Cardiac fibroblast (primary cell): Measurements from ENCODE around the gene SULF2.
A peak's percentile ranks its signal among the peaks of the same experiment; 100 is the strongest.

Experiments used
- DNase-seq, 2 donors: peaks; one replicate each; pipeline versions ENCODE4 v3.0.0 to v3.0.0-alpha.2; 2010; ENCODE audit warnings: low read depth in 2 of 2
- H3K4me3 ChIP-seq, 2 donors: replicated peaks in 1 of 2; 1 replicate in 1 of 2; 2 replicates in 1 of 2; pipeline ENCODE4 v1.5.1; 2011; ENCODE audit warnings: low read depth in 2 of 2, low read length in 2 of 2, mild to moderate bottlenecking in 2 of 2, moderate library complexity in 1 of 2
- TF ChIP-seq, protein P1 (sequence below): IDR thresholded peaks from one replicate; pipeline ENCODE4 v1.5.1; 2011; ENCODE audit warnings: low read depth, mild to moderate bottlenecking, low read length, inconsistent platforms

The SULF2 gene

DNA sequence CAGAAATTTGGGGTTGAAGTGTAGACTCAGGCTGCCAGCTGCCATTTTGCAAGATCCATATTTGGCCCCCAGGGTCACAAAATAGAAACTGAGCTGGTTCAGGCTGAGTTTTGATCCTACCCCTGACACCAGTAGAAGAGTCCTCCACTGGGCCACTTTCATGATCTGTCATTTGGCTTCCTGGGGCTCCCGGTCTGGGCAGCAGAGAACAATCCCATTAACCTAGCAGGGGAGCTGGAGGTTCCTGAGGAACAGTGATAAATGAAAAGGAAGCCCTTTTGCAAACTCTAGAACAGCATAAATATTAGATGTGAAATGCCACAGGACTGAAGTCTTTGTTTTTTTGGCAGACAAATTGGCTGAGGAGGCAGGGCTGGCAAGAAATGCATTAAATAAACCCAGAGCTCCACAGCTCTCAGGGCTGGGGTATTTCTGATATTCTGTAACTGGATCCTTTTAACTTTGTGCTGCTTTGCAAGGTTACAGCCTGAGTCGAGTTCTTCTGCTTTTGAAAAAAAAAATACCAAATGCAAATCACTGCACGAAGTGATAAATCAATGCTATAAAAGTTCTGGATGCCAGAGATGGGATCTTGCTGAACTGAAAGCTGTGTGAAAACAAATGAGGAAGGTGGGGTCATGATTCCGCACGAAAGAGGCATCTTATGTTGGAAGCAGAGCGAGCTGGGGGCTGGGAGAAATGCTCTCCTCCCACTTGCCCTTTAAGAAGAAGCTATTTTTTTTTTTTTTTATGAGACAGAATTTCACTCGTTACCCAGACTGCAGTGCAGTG lies 64.4 kb downstream of the SULF2 start:
- TF ChIP-seq, protein P1, sequence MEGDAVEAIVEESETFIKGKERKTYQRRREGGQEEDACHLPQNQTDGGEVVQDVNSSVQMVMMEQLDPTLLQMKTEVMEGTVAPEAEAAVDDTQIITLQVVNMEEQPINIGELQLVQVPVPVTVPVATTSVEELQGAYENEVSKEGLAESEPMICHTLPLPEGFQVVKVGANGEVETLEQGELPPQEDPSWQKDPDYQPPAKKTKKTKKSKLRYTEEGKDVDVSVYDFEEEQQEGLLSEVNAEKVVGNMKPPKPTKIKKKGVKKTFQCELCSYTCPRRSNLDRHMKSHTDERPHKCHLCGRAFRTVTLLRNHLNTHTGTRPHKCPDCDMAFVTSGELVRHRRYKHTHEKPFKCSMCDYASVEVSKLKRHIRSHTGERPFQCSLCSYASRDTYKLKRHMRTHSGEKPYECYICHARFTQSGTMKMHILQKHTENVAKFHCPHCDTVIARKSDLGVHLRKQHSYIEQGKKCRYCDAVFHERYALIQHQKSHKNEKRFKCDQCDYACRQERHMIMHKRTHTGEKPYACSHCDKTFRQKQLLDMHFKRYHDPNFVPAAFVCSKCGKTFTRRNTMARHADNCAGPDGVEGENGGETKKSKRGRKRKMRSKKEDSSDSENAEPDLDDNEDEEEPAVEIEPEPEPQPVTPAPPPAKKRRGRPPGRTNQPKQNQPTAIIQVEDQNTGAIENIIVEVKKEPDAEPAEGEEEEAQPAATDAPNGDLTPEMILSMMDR, result no peak
- DNase-seq, result peak in 1 of 2 donors; percentile 47
- H3K4me3 ChIP-seq, result no peak overlapping the region

GRCh38 chr20:47719625-47720024 lies 65.7 kb downstream of the SULF2 start:
- TF ChIP-seq, protein P1, result no peak
- peak in 1 of 2 donors; percentile 42 for DNase-seq
- no peak overlapping the region for H3K4me3 ChIP-seq

DNA sequence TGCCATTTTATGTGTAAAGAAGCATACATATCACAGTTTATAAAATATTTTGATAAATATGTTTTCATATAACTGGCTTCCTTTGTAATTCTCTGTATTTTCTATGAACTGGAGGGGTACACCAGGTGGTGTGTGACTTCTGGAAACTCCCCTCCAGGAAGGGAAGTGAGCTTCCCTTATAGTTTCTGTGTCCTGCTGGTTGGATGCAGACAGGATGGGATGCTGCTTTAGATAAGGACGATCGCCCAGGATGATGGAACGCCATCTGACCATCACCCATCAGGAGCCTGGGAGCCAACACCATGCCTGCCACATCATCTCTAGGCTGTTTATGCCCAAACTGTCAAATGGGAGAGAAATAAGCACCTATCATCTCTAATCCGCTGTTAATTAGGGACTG lies 66.1 kb downstream of the SULF2 start:
- TF ChIP-seq, protein P1, result no peak

DNA sequence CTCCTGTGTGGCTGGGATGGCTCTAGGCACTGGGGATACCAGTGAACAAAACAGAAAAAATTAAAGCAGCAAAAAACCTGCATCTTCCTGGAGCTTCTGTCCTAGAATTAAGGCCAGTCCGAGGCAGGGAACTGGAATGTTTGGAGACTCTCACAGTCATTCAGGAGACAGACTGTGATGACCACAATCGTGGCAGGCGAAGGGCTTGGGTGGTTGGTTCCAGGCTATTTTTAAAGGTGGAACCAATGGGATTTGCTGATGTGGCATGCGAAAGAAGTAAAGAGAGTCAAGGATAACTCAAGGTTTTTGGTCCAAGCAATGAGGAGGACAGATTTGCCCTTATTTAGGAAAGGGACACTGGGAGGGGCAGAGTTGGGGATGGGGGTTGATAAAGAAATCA lies 66.9 kb downstream of the SULF2 start:
- H3K4me3 ChIP-seq, result no peak overlapping the region
- TF ChIP-seq, protein P1, result no peak
- DNase-seq, result no peak

More for the DNA sequence above, 66.1 kb downstream of the SULF2 start:
- no peak overlapping the region for H3K4me3 ChIP-seq
- DNase-seq, result no peak

DNA sequence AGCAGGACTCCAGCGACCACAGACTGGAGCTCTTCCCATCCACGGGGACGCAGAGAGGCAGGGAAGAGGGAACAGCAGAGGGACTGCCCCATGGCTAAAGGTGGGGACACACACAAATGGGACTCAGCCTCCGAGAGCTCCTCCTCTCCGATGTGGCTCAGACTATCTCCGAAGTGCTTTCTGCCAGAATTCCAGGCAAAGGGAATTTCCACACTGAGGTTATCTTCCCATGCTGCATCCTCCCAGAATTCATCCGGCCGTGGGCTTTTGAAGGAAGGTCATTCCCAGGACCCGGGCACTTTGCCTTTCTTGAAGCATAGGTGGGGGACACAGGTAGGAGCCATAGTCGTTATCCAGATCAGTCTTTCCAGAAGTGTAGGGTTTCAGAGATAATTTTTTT lies 67.9 kb downstream of the SULF2 start:
- H3K4me3 ChIP-seq, result no peak overlapping the region
- TF ChIP-seq, protein P1, result no peak
- no peak for DNase-seq

DNA sequence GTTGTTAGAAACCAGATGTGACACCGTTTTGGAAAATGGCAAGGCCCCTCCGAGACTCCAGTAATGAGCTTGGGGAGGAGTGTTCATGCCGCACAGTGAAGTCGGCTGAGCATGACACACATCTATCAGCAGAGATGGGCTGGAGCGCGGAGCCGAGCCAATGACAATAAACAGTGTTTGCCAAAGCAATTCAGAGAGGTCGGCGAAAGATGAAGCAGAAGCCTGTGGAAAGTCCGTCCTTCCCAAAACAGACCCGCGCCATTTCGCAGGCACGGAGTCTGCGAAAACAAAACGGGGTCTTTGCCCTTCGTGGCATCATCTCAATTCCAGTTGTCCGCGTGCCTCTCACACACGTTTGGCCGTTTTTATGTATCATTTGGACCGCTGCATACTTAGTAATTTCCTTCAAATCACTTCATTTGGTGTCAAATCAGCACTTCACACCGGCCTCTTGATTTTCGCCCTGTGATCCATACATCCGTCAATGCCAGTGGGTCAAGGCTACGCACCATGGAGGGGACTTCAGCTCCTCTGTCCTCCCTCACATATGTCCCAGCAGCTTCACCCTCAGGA lies 71.3 kb downstream of the SULF2 start:
- no peak overlapping the region for H3K4me3 ChIP-seq
- peak in 1 of 2 donors; percentile 20 for DNase-seq
- TF ChIP-seq, protein P1, result no peak

DNA sequence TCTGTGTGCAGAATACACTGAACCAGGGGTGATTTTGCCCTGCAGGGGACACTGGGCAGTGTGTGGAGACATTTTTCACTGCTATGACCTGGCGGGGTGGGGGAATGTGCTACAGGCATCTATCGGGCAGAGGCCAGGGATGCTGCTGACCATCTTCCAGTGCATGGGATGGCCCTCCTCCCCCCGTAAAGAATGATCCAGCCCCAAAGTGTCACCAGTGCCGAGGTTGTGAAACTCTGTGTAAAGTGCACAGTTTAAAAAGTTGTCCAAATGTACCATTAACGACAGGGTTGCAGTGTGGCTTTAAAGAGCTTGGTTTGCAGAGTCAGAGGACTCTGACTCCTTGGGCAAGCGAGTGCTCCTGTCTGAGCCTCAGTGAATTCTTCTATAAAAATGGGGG lies 72.1 kb downstream of the SULF2 start:
- no peak for DNase-seq
- TF ChIP-seq, protein P1, result no peak
- no peak overlapping the region for H3K4me3 ChIP-seq
